Measurements from ENCODE around the gene TAAR1. TPM values are rescaled to one million over a fixed set of nuclear protein-coding genes. Genes with fewer than 3 reads are reported as not detected.
A peak's percentile ranks its signal among the peaks of the same experiment; 100 is the strongest.

The TAAR1 gene
- total RNA-seq, 2 experiments from 2014 or later: not detected

GRCh38 chr6:132623106-132623845 lies 35.7 kb downstream of the TAAR1 start:
- Histone ChIP-seq H3K9me3 (ENCODE audit: control insufficient read depth in 1 of 2, insufficient read depth in 1 of 2, low read length in 2 of 2) (no peaks in the 10 kb centered on the region), H3K36me3 (ENCODE audit: insufficient read depth, low read length) (no peaks in the 10 kb centered on the region), H3K4me3 (ENCODE audit: low read length) (no peak overlapping the region), H3K27ac (ENCODE audit: low read depth in 1 of 2, low read length in 2 of 2) (no peak overlapping the region), H3K4me1 (ENCODE audit: insufficient read depth, low read length) (no peaks in the 10 kb centered on the region), H3K27me3 (ENCODE audit: control insufficient read depth in 1 of 2, insufficient read depth in 2 of 2, low read length in 2 of 2) (peaks cover 0 to 8% of the 10 kb centered on the region in 2 experiments)
- Mint-ChIP-seq H3K27me3 (peaks cover 33% of the 10 kb centered on the region), H3K4me1 (ENCODE audit: low read depth) (no peaks in the 10 kb centered on the region), H3K9me3 (peaks cover 4% of the 10 kb centered on the region), H3K36me3 (ENCODE audit: low read depth) (no peaks in the 10 kb centered on the region), H3K27ac (no peak overlapping the region), H3K4me3 (no peak overlapping the region)
- DNase-seq (no peak), ATAC-seq (ENCODE audit: poor library complexity) (no peak)
- TF ChIP-seq, protein P1, sequence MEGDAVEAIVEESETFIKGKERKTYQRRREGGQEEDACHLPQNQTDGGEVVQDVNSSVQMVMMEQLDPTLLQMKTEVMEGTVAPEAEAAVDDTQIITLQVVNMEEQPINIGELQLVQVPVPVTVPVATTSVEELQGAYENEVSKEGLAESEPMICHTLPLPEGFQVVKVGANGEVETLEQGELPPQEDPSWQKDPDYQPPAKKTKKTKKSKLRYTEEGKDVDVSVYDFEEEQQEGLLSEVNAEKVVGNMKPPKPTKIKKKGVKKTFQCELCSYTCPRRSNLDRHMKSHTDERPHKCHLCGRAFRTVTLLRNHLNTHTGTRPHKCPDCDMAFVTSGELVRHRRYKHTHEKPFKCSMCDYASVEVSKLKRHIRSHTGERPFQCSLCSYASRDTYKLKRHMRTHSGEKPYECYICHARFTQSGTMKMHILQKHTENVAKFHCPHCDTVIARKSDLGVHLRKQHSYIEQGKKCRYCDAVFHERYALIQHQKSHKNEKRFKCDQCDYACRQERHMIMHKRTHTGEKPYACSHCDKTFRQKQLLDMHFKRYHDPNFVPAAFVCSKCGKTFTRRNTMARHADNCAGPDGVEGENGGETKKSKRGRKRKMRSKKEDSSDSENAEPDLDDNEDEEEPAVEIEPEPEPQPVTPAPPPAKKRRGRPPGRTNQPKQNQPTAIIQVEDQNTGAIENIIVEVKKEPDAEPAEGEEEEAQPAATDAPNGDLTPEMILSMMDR (IDR thresholded peaks at IDR 0.05): no peak
- intact Hi-C loops (cut with DNase I, micrococcal nuclease): no loop called here
- CTCF ChIA-PET: interaction anchor here (0.6 kb wide), 1 partner anchor 157 kb away, joined by 3 read pairs; no protein-coding TSS in a partner anchor
- POLR2A ChIA-PET: no interaction called here

DNA sequence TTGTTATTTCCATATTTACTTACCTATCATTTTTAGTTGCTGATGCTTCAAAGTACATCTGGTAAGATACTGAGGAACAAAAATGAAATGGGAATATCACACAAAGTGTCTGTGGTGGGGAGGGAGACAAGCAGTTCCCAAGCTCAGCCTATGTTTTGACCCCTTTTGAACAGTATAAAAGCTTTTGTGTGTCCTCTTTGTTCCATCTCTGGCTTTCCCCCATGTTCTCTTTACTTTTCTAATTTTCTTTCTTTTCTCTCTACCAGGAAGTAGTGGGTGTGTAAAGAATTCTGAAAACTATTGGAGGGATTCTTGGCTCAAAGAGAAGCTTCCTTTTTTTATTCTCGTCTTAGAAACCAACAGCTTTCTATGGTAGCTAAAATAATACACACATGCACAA lies 42.3 kb downstream of the TAAR1 start:
- no peaks in the 10 kb centered on the region for H3K9me3 Mint-ChIP-seq
- TF ChIP-seq, protein P1 (IDR thresholded peaks at IDR 0.05): no peak
- no peaks in the 10 kb centered on the region for H3K4me1 ChIP-seq (ENCODE audit: insufficient read depth, low read length)
- no peak overlapping the region for H3K27ac Mint-ChIP-seq
- no peak overlapping the region for H3K4me3 Mint-ChIP-seq
- H3K36me3 Mint-ChIP-seq (ENCODE audit: low read depth): no peaks in the 10 kb centered on the region
- peaks cover 17% of the 10 kb centered on the region for H3K27me3 Mint-ChIP-seq
- ChIA-PET POLR2A (no interaction called here), CTCF (no interaction called here)
- no peaks in the 10 kb centered on the region for H3K9me3 ChIP-seq (ENCODE audit: control insufficient read depth in 1 of 2, insufficient read depth in 1 of 2, low read length in 2 of 2)
- no peak overlapping the region for H3K27ac ChIP-seq (ENCODE audit: low read depth in 1 of 2, low read length in 2 of 2)
- intact Hi-C loops (cut with DNase I, micrococcal nuclease): no loop called here
- H3K4me3 ChIP-seq (ENCODE audit: low read length): no peak overlapping the region
- H3K4me1 Mint-ChIP-seq (ENCODE audit: low read depth): no peaks in the 10 kb centered on the region
- no peaks in the 10 kb centered on the region for H3K36me3 ChIP-seq (ENCODE audit: insufficient read depth, low read length)
- ATAC-seq (ENCODE audit: poor library complexity) (no peak), DNase-seq (no peak)
- H3K27me3 ChIP-seq (ENCODE audit: control insufficient read depth in 1 of 2, insufficient read depth in 2 of 2, low read length in 2 of 2): no peaks in the 10 kb centered on the region

DNA sequence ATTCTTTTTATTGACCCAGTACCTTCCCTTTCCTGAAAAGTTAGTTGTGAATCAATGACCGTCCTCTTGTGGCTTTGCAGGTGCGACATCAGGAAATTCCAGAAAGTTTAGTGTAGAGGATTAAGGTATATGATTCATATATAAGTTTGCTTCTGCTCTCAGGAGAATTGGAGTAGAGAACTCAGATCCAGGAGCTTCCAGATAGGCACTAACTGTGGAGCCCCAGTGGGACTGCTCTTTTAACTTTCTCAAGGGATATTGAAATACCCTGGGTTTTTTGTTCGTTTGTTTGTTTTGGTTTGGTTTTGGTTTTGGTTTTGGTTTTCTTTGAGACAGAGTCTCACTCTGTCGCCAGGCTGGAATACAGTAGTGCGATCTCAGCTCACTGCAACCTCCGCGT lies 44.4 kb downstream of the TAAR1 start:
- DNase-seq (peak in 1 of 14 experiments; percentile 38), ATAC-seq (ENCODE audit: poor library complexity) (no peak)
- Histone ChIP-seq H3K4me1 (ENCODE audit: insufficient read depth, low read length) (no peaks in the 10 kb centered on the region), H3K4me3 (ENCODE audit: low read length) (peak overlapping the region; percentile 15), H3K27ac (ENCODE audit: low read depth in 1 of 2, low read length in 2 of 2) (no peak overlapping the region), H3K9me3 (ENCODE audit: control insufficient read depth in 1 of 2, insufficient read depth in 1 of 2, low read length in 2 of 2) (no peaks in the 10 kb centered on the region), H3K36me3 (ENCODE audit: insufficient read depth, low read length) (no peaks in the 10 kb centered on the region), H3K27me3 (ENCODE audit: control insufficient read depth in 1 of 2, insufficient read depth in 2 of 2, low read length in 2 of 2) (no peaks in the 10 kb centered on the region)
- TF ChIP-seq, protein P1 (IDR thresholded peaks at IDR 0.05): no peak
- Mint-ChIP-seq H3K27me3 (peaks cover 17% of the 10 kb centered on the region), H3K4me3 (no peak overlapping the region), H3K27ac (no peak overlapping the region), H3K36me3 (ENCODE audit: low read depth) (no peaks in the 10 kb centered on the region), H3K4me1 (ENCODE audit: low read depth) (no peaks in the 10 kb centered on the region), H3K9me3 (no peaks in the 10 kb centered on the region)
- ChIA-PET POLR2A (no interaction called here), CTCF (no interaction called here)
- intact Hi-C loops (cut with DNase I, micrococcal nuclease): no loop called here

All from CD4-positive, alpha-beta T cell (primary cell).